Raji (cell line): ENCODE measurements around the gene RAB30.

ENCODE experiments used
- POLR2A ChIP-seq: IDR thresholded peaks from 2 replicates; pipeline ENCODE4 v1.6.1; 2011; ENCODE audit warnings: low read depth, low read length, control low read depth; ENCODE audit not compliant: insufficient read depth

RAB30 gene

GRCh38 chr11:83071567-83072349 is at the start of gene RAB30:
TSS of gene RAB30 (minus strand) at chr11:83071897. CDS start at chr11:82997316, 74,581 bp downstream.
- TF ChIP-seq POLR2A = peak; percentile 88

GRCh38 chr11:83120327-83120726 is 48.6 kb upstream of the RAB30 start:
- TF ChIP-seq POLR2A = no peak

- TF ChIP-seq POLR2A = no peak
These were observed 47.5 kb upstream of the RAB30 start for GRCh38 chr11:83119216-83119615.

- no peak for TF ChIP-seq POLR2A
These were observed 47.1 kb upstream of the RAB30 start for GRCh38 chr11:83118814-83119213.

- TF ChIP-seq POLR2A = no peak
These were observed 44.4 kb upstream of the RAB30 start for GRCh38 chr11:83116015-83116641.

GRCh38 chr11:83115551-83115950 is 43.9 kb upstream of the RAB30 start:
- no peak for TF ChIP-seq POLR2A

- no peak for TF ChIP-seq POLR2A
These were observed 43.3 kb upstream of the RAB30 start for GRCh38 chr11:83115026-83115425.

- TF ChIP-seq POLR2A = no peak
These were observed 41.2 kb upstream of the RAB30 start for GRCh38 chr11:83112886-83113285.

- TF ChIP-seq POLR2A = no peak
These were observed 33.5 kb upstream of the RAB30 start for GRCh38 chr11:83105168-83105567.

- no peak for TF ChIP-seq POLR2A
These were observed 31.1 kb upstream of the RAB30 start for GRCh38 chr11:83102834-83103233.

GRCh38 chr11:83097429-83098075 is 25.9 kb upstream of the RAB30 start:
- TF ChIP-seq POLR2A = no peak

- no peak for TF ChIP-seq POLR2A
These were observed 21.9 kb upstream of the RAB30 start for GRCh38 chr11:83093634-83094033.

- TF ChIP-seq POLR2A = no peak
These were observed 21.0 kb upstream of the RAB30 start for GRCh38 chr11:83092488-83093384.

- TF ChIP-seq POLR2A = no peak
These were observed 17.3 kb upstream of the RAB30 start for GRCh38 chr11:83088965-83089364.

GRCh38 chr11:83087035-83087434 is 15.3 kb upstream of the RAB30 start:
- no peak for TF ChIP-seq POLR2A
